GM11168 (cell line): Measurements from ENCODE around the gene RGS1.

Source experiments
- in situ Hi-C: fragments of 300-500 bp; cut with MboI; formaldehyde crosslinking; loops from one replicate; pipeline ENCODE4 v1.12.0; 2022; ENCODE audit warnings: low sequenced_read_pairs; ENCODE audit not compliant: unreplicated experiment

The RGS1 gene

DNA sequence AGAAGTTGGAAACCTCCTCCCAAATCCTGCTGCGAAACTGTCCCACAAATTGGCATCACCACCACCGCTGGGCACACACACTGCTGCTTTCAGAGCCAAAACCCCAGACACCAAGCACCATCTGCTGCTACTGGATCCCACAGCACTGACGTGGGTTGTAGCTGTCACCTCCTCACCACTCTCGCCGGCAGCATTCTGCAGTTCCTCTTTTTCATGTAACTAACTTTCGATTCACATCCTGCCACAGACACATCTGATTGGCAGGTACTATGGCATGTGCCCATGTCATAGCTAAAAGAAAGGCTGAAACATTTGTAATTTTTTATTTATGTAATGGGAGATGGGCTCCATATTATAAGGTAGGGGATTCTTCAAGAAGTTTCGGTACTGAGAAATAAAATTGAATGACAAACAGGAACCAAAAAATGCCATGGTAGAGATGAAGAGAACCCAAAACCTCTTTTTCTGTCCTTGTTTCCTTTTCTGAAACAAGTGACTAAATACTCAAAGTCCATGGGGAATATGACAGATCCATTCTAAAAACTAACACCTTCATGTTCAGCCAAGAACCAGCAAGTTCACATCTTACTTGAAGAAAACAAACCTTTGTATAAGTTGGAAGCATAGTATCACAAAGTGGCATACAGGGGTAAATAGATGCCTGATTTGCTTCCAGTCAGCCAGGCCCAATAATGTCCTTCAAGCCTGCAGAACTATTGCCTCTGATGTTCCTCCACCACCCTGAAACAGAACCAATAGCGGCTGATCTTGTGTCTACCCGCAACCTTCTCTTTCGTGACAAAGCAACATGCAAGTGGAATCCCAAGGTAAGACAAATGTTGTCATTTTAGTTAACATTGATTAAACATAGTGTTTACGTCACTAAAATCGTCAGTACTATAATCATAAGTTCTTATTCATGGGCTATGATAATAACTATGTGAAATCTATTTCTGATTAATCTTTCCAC is 33.8 kb downstream of the RGS1 start:
- in situ Hi-C loops, result loop anchor here (5.0 to 10.0 kb wide), 2 partner anchors 97 to 135 kb away; no protein-coding TSS in a partner anchor

DNA sequence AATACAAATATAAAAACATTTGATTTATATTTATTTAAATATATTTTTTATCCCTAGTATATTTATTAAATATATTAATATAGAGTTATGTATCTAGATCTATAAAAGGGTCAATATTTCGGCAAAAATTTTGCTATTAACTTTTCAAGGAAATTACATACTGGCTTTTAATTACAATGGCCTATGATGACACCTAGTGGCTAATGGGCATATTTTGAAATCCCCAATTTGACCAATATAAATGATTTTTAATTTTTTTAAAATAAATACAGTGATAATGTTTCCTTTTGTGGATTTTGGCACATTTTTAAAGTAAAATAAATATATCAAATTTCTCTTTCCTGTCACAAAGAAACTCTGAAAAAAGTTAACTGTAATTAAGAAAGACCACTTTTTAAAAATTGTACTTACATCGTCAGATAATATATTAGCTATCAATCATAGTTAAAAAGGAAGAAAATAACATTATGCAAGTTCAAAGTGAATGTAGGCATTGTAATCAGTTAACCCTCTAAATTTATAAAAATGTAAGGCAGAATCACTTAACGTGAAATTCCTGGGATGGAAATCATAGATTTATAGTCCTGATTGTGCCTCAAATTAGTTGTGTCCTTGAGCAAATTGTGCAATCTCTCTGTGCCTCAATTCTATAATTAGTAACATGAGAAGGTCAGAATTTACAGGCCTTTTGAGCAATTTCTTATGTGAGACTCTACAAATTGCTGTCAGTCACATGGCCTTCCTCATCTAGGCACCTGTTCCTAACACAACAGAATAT is 34.7 kb downstream of the RGS1 start:
- in situ Hi-C loops, result no loop called here

DNA sequence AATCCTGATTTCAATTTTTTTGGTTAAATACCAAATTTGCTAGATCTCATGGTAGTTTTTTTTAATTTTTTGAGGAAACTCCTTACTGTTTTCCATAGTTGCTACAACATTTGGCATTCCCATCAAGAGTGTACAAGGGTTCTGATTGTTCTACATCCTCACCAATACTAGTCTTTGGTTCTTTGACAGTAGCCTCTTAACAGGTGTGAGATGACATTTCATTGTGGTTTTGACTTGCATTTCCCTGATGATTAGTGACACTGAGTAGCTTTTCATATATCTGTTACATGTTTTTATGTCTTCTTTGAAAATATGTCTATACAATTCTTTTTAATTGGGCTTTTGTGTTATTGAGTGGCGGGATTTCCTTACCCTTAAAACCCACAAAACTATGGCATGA is 39.5 kb downstream of the RGS1 start:
- in situ Hi-C loops, result no loop called here

DNA sequence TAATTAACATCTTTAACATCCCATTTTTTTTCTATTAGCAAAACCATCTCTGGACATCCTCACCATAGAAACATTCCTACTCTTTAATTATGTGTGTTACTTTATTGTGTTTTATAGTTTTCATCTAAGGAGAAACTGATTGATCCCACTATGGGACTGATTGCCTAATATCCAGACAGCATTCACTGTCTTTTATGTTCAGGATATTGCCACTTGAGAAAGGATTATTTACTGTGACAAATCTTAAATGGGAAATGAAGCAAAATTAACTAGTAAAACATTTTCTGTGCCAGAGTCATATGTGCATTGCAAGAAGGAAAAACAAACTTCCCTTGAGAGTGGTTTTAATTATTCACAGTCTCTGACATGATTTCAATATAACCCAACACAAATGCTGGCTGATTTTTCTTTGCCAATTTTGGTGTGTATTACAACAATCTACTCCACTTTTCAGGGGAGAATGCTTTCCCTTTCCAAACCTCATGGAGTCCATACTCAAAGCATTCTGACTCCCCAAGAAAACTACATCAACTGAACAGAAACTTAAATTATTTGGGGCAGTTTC is 44.6 kb downstream of the RGS1 start:
- in situ Hi-C loops, result no loop called here

DNA sequence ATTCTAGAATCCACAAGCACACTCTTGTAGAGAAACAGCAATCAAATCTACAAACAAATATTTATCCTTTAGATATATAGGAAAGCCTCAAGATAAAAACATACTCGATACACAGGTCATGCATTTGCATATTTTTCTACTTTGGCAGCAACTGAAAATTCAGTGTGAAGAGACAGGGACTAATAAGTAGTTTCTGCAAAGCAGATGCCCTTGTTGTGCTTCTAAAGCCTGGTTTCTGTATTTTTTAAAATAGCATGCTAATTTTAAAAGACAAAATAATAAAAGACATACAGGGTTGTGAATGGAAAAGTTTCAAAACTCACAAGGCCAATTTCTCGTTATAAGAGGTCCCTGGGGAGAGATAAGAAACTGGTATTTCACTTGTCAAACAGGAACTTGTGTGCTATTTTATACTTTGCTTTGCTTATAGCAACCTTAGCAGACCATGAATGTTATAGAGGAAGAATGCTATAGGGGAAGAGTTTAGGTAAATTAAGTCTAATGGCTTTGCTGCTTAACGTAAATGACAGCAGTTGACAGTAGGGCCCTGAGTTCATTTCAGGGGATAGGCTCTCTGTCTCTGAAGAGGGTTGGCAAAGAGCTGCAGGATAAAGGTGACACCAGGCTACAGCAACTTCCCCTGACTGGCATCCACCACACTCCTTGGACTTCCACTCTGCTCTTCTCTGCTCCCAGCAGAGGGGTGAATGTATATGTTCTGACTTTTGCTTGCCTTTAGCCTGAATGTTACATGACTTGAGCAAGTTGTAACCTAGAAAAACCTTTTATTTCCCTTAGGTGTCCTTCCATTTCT is 51.0 kb downstream of the RGS1 start:
- in situ Hi-C loops, result no loop called here

DNA sequence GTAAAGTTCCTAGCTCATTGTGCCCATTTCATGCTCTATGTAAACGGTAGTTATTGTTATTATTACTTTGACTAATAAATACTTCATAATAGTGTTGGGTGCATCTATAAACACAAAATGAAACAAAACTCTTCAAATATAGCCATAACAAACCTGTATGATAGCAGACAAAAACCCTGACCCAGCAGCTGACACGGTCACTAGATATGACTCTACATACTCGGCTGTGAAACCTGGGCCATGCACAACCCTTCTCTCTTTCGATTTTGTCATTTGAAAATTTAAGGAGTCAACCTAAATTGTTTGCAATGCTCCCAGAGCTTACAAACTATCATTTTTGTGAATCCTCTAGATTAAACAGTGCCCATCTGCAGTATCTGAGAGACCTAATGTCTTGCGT is 52.3 kb downstream of the RGS1 start:
- in situ Hi-C loops, result no loop called here

DNA sequence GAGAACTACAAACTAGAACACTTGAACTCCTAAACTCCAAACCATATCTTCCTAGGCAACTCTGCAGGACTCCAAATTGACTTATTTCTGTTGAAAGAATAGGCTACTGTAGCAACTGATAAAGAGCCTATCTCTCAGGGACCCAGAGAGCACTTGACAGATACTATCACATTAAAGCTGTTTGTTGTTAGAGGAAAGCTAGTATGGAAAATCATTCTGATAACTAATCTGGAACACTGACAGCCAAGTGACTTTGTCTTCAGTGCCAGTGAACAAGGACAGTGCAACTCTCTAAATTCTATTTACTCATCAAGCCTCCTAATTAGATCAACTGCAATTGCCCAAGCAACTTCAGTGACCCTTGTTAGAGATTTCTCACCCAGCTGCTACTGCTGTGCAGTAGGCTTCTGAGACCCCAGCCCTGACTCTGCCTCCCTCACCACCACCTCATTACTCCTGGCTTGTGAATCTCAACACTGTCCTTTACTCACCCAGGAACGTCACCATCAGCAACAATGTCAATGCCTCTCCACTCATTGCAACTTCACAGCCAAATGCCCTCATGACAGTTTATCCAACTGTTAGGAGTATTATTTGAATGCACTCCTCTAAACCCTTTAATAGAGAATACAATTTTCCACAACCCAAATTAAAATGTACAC is 53.0 kb downstream of the RGS1 start:
- in situ Hi-C loops, result no loop called here

DNA sequence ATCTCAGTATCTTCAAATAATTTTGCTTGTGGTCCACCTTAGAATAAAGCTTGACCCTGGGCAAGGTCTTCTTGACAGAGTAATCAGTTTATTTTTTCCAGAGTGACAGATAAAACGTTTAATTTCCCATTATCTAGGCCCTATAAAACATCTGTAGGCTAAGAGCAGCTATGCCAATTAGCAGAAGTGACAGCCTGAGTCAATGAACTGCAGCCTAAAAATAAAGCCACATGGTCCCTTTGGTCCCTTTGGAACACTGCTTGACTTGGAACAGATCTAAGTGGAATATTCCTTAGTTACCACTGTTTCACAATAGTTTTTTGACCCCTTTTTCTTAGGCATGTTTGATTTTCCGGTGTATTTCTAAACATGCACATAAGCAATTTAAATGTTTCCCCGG is 54.0 kb downstream of the RGS1 start:
- in situ Hi-C loops, result no loop called here
